Measurements from ENCODE around the gene LRP5.
"Not testable (repeated sequence)": the region's sequence is repeated elsewhere in the genome, so short reads cannot be mapped to it uniquely, and the experiment has no call there.

LRP5 gene

GRCh38 chr11:68398995-68399851, 86.8 kb downstream of the LRP5 start:
- peak; percentile 83 for DNase-seq

DNA sequence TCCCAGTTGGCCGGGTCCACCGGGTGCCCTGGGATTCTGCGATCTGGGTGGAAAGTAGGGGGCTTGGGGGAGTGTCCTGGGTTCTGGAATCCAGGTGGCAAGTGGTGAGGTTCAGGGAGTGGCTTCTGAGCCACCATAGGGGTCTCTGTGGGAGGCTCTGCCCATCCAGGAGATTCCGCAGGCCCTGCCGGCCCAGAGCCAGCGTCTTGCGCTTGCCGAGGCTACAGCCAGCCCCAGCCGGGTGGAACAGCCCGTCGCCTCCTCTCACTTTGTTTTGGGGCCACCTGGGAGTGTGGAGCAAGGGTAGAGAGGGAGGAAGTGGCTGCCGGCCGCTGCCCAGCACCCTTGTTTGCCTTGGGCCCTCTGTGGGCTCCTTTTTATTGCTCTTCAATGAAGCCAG, 87.5 kb downstream of the LRP5 start:
- DNase-seq: no peak

- not testable (repeated sequence) for DNase-seq
Observed at GRCh38 chr11:68400584-68400983, 88.2 kb downstream of the LRP5 start.

GRCh38 chr11:68401856-68402255, 89.5 kb downstream of the LRP5 start:
- no peak for DNase-seq

GRCh38 chr11:68402355-68403031, 90.1 kb downstream of the LRP5 start:
- DNase-seq: no peak

DNA sequence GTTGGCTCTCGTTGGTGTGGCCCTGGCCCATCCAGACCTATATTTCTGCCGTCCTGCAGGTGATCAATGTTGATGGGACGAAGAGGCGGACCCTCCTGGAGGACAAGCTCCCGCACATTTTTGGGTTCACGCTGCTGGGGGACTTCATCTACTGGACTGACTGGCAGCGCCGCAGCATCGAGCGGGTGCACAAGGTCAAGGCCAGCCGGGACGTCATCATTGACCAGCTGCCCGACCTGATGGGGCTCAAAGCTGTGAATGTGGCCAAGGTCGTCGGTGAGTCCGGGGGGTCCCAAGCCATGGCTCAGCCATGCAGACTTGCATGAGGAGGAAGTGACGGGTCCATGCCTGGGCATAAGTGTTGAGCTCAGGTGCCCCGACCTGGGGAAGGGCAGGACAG, 91.0 kb downstream of the LRP5 start:
- DNase-seq: no peak

DNA sequence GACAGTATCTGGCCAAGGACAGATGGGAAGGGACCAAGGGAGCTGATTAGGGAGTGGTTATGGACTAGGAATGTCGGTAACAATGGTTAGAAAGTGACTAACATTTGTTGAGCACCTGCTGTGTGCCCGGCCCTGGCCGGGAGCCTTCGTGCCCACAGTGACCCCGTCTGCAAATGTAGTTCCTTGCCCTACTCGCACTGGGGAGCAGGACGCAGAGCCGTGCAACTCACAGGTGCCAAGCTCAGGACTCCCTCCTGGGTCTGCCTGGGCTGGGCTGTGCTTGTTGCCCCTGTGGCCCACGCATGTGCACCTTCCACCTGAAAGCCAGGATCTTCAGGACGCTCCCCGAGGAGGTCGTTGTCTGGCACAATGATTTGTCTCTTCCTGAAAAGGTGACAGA, 91.4 kb downstream of the LRP5 start:
- DNase-seq: no peak

GRCh38 chr11:68406324-68407313, 94.2 kb downstream of the LRP5 start:
- DNase-seq: no peak

DNA sequence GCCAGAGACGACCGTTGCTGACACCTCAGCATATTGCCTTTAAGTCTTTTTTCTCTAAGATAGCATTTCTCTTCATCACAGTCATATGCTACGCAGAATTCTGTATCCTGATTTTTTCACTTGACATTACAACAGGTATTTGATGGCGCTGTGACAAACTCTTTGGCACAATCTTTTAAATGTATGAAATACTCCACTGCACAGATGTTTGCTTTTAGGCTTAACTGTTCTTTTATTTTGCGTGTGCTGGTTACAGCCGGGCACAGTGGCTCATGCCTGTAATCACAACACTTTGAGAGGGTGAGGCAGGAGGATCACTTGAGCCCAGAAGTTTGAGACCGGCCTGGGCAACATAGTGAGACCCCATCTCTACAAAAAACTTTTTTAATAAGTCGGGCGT, 96.1 kb downstream of the LRP5 start:
- no peak for DNase-seq

DNA sequence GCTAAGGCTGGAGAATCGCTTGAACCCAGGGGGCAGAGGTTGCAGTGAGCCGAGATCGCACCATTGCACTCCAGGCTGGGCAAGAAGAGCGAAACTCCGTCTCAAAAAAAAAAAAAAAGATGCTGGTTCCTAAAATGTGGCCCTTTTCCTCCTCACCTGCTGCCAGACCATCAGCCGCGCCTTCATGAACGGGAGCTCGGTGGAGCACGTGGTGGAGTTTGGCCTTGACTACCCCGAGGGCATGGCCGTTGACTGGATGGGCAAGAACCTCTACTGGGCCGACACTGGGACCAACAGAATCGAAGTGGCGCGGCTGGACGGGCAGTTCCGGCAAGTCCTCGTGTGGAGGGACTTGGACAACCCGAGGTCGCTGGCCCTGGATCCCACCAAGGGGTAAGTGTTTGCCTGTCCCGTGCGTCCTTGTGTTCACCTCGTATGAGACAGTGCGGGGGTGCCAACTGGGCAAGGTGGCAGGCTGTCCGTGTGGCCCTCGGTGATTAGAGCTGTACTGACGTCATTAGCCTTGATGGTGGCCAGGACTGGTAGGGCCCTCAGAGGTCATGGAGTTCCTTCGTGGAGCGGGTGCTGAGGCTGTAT, 97.5 kb downstream of the LRP5 start:
- no peak for DNase-seq

GRCh38 chr11:68411501-68411991, 99.2 kb downstream of the LRP5 start:
- peak; percentile 24 for DNase-seq

GRCh38 chr11:68412593-68413475, 100.4 kb downstream of the LRP5 start:
- no peak for DNase-seq

- DNase-seq: no peak
Observed at GRCh38 chr11:68413591-68413999, 101.2 kb downstream of the LRP5 start.

DNA sequence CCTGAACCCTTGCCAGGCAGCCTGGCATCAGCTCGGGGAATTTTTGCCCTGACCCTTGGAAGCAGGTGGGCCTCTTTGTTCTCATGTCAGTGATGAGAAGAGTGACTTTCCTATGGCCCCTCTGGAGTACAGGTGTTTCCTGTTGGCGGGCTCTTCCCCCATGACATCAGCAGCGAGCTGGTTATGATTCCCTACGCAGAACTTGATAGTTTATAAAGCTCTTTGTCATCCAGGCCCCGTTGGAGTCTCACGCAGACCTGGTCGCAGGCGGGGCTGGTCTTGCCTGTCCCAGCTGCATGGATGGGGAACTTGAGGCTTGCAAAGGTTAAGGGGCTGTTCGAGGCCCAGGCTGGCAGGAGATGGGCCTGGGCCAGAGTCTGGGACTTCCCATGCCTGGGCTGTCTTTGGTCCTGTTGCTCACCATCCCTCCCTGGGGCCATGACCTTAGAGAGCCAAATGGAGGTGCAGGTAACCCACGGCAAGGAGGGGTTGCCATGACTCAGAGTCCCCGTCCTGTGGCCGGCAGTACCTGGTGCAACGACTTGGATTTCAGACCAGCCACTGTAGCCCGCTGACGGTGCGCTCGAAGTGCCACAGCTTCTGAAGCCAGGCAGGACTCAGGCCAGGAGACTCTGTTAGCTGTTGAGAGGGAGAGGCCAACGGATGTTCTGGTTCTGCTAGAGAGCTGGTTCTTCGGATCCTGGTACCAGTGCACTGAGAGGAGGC, 102.3 kb downstream of the LRP5 start:
- no peak for DNase-seq

- DNase-seq: no peak
Observed at GRCh38 chr11:68416070-68416578, 103.7 kb downstream of the LRP5 start.

DNA sequence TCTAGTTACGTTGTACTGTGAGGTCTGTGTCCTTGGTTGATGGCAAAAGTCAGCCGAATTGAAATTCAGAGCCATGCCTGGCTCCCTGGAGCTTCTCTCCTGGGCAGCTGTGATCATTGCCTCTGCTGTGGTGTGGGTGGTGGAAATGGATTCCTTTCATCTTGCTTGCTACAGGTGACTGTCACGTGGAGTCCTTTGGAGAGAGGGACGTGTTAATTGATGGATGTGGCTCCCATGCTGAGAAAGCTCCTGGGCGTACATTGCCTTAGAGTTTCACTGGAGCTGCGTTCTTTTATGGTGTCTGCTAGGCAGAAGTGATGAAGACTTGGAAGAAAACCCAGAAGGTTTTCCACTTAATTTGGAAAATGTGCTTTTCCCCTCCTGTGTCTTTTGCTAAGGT, 106.3 kb downstream of the LRP5 start:
- DNase-seq: no peak

DNA sequence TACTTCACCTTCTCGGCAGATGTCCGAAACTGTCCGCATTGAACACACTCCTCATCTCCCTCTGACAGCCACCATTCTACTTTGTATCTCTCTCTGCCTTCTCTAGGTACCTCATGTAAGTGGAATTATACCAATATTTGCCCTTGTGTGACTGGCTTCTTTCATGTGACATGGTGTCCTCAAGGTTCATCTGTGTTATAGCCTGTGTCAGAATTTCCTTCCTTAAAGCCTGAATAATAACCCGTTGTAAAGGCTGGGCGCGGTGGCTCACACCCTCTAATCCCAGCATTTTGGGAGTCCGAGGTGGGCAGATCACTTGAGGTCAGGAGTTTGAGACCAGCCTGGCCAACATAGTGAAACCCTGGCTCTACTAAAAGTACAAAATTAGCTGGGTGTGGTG, 107.8 kb downstream of the LRP5 start:
- DNase-seq: no peak

GRCh38 chr11:68423481-68423880, 111.1 kb downstream of the LRP5 start:
- no peak for DNase-seq

GRCh38 chr11:68424101-68424632, 111.8 kb downstream of the LRP5 start:
- DNase-seq: no peak
